Neural cell (in vitro differentiated cells): ENCODE measurements around the gene RIMBP3B. TPM values are rescaled to one million over a fixed set of nuclear protein-coding genes. Genes with fewer than 3 reads are reported as not detected.
"Not testable (repeated sequence)": the region's sequence is repeated elsewhere in the genome, so short reads cannot be mapped to it uniquely, and the experiment has no call there.

Experiments
- H2AFZ ChIP-seq: fragments of 200-600, 300-800 bp; sonication (generic), shearing (Covaris generic); 2 replicates; pipeline ENCODE4 v1.6.0; 2014; ENCODE audit warnings: low read depth, mild to moderate bottlenecking, antibody characterized with exemption, low read length, moderate library complexity
- H3F3A ChIP-seq: fragments of 200-600 bp; shearing (Covaris generic); 2 replicates; pipeline ENCODE4 v1.6.1; 2016; ENCODE audit warnings: mild to moderate bottlenecking, moderate library complexity, mixed read lengths, antibody characterized with exemption, low read length; ENCODE audit not compliant: insufficient read depth, poor library complexity, severe bottlenecking
- H3K27ac ChIP-seq: fragments of 200-600, 300-800 bp; sonication (generic), shearing (Covaris generic); 2 replicates; pipeline ENCODE4 v1.5.1; 2014; ENCODE audit warnings: mild to moderate bottlenecking, low read length, moderate library complexity
- H3K27me3 ChIP-seq: fragments of 300-800, 200-600 bp; sonication (generic), shearing (Covaris generic); 2 replicates; pipeline ENCODE4 v1.6.0; 2014; ENCODE audit warnings: mild to moderate bottlenecking, low read depth, low read length, moderate library complexity; ENCODE audit not compliant: insufficient read depth
- H3K36me3 ChIP-seq: fragments of 300-800, 200-600 bp; sonication (generic), shearing (Covaris generic); 2 replicates; pipeline ENCODE4 v1.5.1; 2014; ENCODE audit warnings: mild to moderate bottlenecking, antibody characterized with exemption, low read length, moderate library complexity; ENCODE audit not compliant: insufficient read depth
- H3K4me2 ChIP-seq: fragments of 300-800, 200-600 bp; sonication (generic), shearing (Covaris generic); 2 replicates; pipeline ENCODE4 v1.6.0; 2014; ENCODE audit warnings: mild to moderate bottlenecking, low read length
- H3K4me3 ChIP-seq: fragments of 300-800, 200-600 bp; sonication (generic), shearing (Covaris generic); 2 replicates; pipeline ENCODE4 v1.5.1; 2014; ENCODE audit warnings: mild to moderate bottlenecking, low read length, moderate library complexity
- H3K79me2 ChIP-seq: fragments of 200-600 bp; shearing (Covaris generic); replicated peaks from 2 replicates; pipeline ENCODE4 v1.6.0; 2014; ENCODE audit warnings: mild to moderate bottlenecking, low read length, moderate library complexity; ENCODE audit not compliant: insufficient read depth
- H3K9ac ChIP-seq: fragments of 300-800, 200-600 bp; sonication (generic), shearing (Covaris generic); 2 replicates; pipeline ENCODE4 v1.6.1; 2016; ENCODE audit warnings: mild to moderate bottlenecking, low read length, mixed read lengths
- H3K9me2 ChIP-seq: fragments of 200-600 bp; shearing (Covaris generic); 2 replicates; pipeline ENCODE4 v1.6.1; 2016; ENCODE audit warnings: mild to moderate bottlenecking, low read length, mixed read lengths; ENCODE audit not compliant: insufficient read depth
- H3K9me3 ChIP-seq: fragments of 200-600, 300-800 bp; sonication (generic), shearing (Covaris generic); 2 replicates; pipeline ENCODE4 v1.6.1; 2016; ENCODE audit warnings: mild to moderate bottlenecking, mixed run types, low read length, moderate library complexity, mixed read lengths
- H4K20me1 ChIP-seq: fragments of 200-600 bp; shearing (Covaris generic); 2 replicates; pipeline ENCODE4 v1.6.1; 2016; ENCODE audit warnings: mild to moderate bottlenecking, mixed run types; ENCODE audit not compliant: insufficient read depth
- polyA plus RNA-seq: library from polyadenylated mRNA; depleted of rRNA; stranded (reverse); fragments of >200 nt; gene quantifications from 2 replicates; pipeline ENCODE4 v1.2.3, GENCODE V29; 2014

RIMBP3B gene
- polyA plus RNA-seq, 1 donor from 2014 or later, result 0.26 TPM

DNA sequence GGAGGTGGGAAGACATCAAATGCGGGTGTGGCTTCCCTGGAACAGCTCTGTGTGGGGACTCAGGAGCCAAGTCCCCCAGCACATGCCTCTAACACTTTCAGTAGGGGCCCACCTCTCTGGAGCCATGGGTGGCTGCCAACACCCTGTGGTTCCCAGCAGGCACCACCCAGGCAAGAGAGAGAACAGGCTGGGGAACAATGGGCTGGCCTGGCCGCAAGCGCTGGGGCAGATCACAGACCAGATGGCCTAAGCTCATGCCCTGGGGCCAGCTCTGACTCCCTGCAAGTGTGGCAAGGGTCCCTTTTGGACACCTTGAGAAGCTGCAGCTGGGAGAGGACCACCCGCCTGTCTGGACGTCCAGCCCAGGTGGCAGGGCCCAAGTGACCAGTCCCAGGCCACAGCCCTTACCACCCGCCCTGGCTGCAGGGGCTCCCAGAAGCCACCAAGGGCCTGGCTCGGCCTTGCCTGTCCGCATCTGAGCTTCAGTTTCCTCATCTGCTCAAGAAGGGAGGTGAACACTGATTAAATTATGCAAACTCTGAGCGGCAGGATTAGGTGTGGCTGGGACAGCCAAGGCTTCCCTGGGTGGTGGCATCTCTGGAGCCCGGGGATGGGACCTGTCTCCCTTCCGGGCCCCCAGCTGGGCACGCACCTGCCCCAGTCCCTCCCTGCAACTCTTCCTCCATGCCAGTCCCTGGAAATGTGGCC, 14.8 kb upstream of the RIMBP3B start:
- H3K27me3 ChIP-seq, result not testable (repeated sequence)

GRCh38 chr22:21375880-21376279, 7.7 kb upstream of the RIMBP3B start:
- H3K4me2 ChIP-seq, H3K79me2 ChIP-seq, H3K9me3 ChIP-seq: not testable (repeated sequence)

More for the DNA sequence above, 14.8 kb upstream of the RIMBP3B start:
- H3K9me2 ChIP-seq, H3F3A ChIP-seq, H3K36me3 ChIP-seq, H3K79me2 ChIP-seq, H3K27ac ChIP-seq, H2AFZ ChIP-seq, H3K4me3 ChIP-seq, H3K4me2 ChIP-seq, H3K9ac ChIP-seq, H3K9me3 ChIP-seq, H4K20me1 ChIP-seq: not testable (repeated sequence)

GRCh38 chr22:21384468-21385357, 1.2 kb downstream of the RIMBP3B start:
- not testable (repeated sequence) for H3K27ac ChIP-seq, H3K4me3 ChIP-seq, H3K27me3 ChIP-seq, H3F3A ChIP-seq, H3K4me2 ChIP-seq, H3K9ac ChIP-seq, H3K79me2 ChIP-seq, H3K9me2 ChIP-seq, H3K36me3 ChIP-seq, H2AFZ ChIP-seq, H4K20me1 ChIP-seq, H3K9me3 ChIP-seq

More at GRCh38 chr22:21375880-21376279, 7.7 kb upstream of the RIMBP3B start:
- not testable (repeated sequence) for H3K4me3 ChIP-seq, H3K27me3 ChIP-seq, H3F3A ChIP-seq, H3K9me2 ChIP-seq, H4K20me1 ChIP-seq, H3K36me3 ChIP-seq, H3K27ac ChIP-seq, H2AFZ ChIP-seq, H3K9ac ChIP-seq

- not testable (repeated sequence) for H2AFZ ChIP-seq, H3K9ac ChIP-seq, H3K9me2 ChIP-seq, H3K9me3 ChIP-seq, H3K36me3 ChIP-seq, H3K27me3 ChIP-seq, H3K4me2 ChIP-seq, H3F3A ChIP-seq, H4K20me1 ChIP-seq, H3K79me2 ChIP-seq, H3K27ac ChIP-seq, H3K4me3 ChIP-seq
These were observed 5.9 kb downstream of the RIMBP3B start for GRCh38 chr22:21389480-21389879.

GRCh38 chr22:21390013-21390412, 6.5 kb downstream of the RIMBP3B start:
- not testable (repeated sequence) for H3K9ac ChIP-seq, H3K4me2 ChIP-seq, H3K27ac ChIP-seq, H3K9me3 ChIP-seq, H3K9me2 ChIP-seq, H2AFZ ChIP-seq, H4K20me1 ChIP-seq, H3F3A ChIP-seq, H3K4me3 ChIP-seq, H3K27me3 ChIP-seq, H3K36me3 ChIP-seq, H3K79me2 ChIP-seq

GRCh38 chr22:21394613-21395012, 11.1 kb downstream of the RIMBP3B start:
- not testable (repeated sequence) for H3K9ac ChIP-seq, H4K20me1 ChIP-seq, H3K36me3 ChIP-seq, H3K27ac ChIP-seq, H3K4me2 ChIP-seq, H3K27me3 ChIP-seq, H3K9me3 ChIP-seq, H3F3A ChIP-seq, H3K9me2 ChIP-seq, H2AFZ ChIP-seq, H3K4me3 ChIP-seq, H3K79me2 ChIP-seq

GRCh38 chr22:21401197-21401969, 17.8 kb downstream of the RIMBP3B start:
- not testable (repeated sequence) for H4K20me1 ChIP-seq, H3F3A ChIP-seq, H3K36me3 ChIP-seq, H3K9ac ChIP-seq, H3K79me2 ChIP-seq, H3K9me2 ChIP-seq, H3K9me3 ChIP-seq, H2AFZ ChIP-seq, H3K4me2 ChIP-seq, H3K27ac ChIP-seq, H3K4me3 ChIP-seq, H3K27me3 ChIP-seq
